Ishikawa (cell line): ENCODE results near the gene FSTL3.

Experiments
- CREB1 ChIP-seq: IDR thresholded peaks from 2 replicates; pipeline ENCODE4 v1.6.1; 2012; ENCODE audit warnings: low read depth
- EP300 ChIP-seq: IDR thresholded peaks from 2 replicates; pipeline ENCODE4 v1.6.1; 2012; ENCODE audit warnings: borderline replicate concordance
- FOXM1 ChIP-seq: IDR thresholded peaks from 2 replicates; pipeline ENCODE4 v1.6.1; 2012; ENCODE audit warnings: low read depth, borderline replicate concordance
- NFIC ChIP-seq: IDR thresholded peaks from 2 replicates; pipeline ENCODE4 v1.6.1; 2012
- TAF1 ChIP-seq: IDR thresholded peaks from 2 replicates; pipeline ENCODE4 v1.6.1; 2012; ENCODE audit warnings: low read depth, mild to moderate bottlenecking
- TCF12 ChIP-seq: IDR thresholded peaks from 2 replicates; pipeline ENCODE4 v1.6.1; 2012; ENCODE audit warnings: low read depth
- TEAD4 ChIP-seq: IDR thresholded peaks from 2 replicates; pipeline ENCODE4 v1.6.1; 2012
- YY1 ChIP-seq: IDR thresholded peaks from 2 replicates; pipeline ENCODE4 v1.6.1; 2012; ENCODE audit warnings: low read depth
- ZBTB7A ChIP-seq: IDR thresholded peaks from 2 replicates; pipeline ENCODE4 v1.6.1; 2012; ENCODE audit warnings: low read depth
- TF ChIP-seq, protein P1 (sequence below): IDR thresholded peaks from 2 replicates; pipeline ENCODE4 v1.6.1; 2012

Gene FSTL3

GRCh38 chr19:731000-731399 lies 54.8 kb downstream of the FSTL3 start:
- no peak for TF ChIP-seq TAF1
- TF ChIP-seq EP300 = no peak
- no peak for TF ChIP-seq TCF12
- no peak for TF ChIP-seq ZBTB7A
- no peak for TF ChIP-seq FOXM1
- TF ChIP-seq, protein P1, sequence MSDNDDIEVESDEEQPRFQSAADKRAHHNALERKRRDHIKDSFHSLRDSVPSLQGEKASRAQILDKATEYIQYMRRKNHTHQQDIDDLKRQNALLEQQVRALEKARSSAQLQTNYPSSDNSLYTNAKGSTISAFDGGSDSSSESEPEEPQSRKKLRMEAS = no peak
- TF ChIP-seq YY1 = no peak

GRCh38 chr19:732148-733069 lies 56.2 kb downstream of the FSTL3 start:
- no peak for TF ChIP-seq TEAD4
- TF ChIP-seq TAF1 = no peak
- TF ChIP-seq ZBTB7A = no peak
- TF ChIP-seq CREB1 = no peak
- TF ChIP-seq YY1 = no peak
- no peak for TF ChIP-seq TCF12
- TF ChIP-seq NFIC = no peak
- TF ChIP-seq EP300 = no peak
